ENCODE measurements around the gene CUL9.

CUL9 gene

GRCh38 chr6:43226192-43226851 lies 44.3 kb downstream of the CUL9 start:
- no peak for TF ChIP-seq CTCF (IDR thresholded peaks at IDR 0.05)

GRCh38 chr6:43228951-43229802 lies 47.2 kb downstream of the CUL9 start, which contains the start of gene DNPH1:
TSS of gene DNPH1 (minus strand) at chr6:43229481. CDS start at chr6:43229456, 25 bp downstream.
- TF ChIP-seq CTCF (IDR thresholded peaks at IDR 0.05) = peak; percentile 84

GRCh38 chr6:43229803-43230620 lies 48.0 kb downstream of the CUL9 start:
- no peak for TF ChIP-seq CTCF (IDR thresholded peaks at IDR 0.05)

GRCh38 chr6:43231053-43231452 lies 49.1 kb downstream of the CUL9 start:
- no peak for TF ChIP-seq CTCF (IDR thresholded peaks at IDR 0.05)

GRCh38 chr6:43231735-43232450 lies 49.9 kb downstream of the CUL9 start:
- TF ChIP-seq CTCF (IDR thresholded peaks at IDR 0.05) = no peak

- TF ChIP-seq CTCF (IDR thresholded peaks at IDR 0.05) = no peak
Observed at GRCh38 chr6:43235841-43236240, 53.8 kb downstream of the CUL9 start.

GRCh38 chr6:43239054-43239453 lies 57.1 kb downstream of the CUL9 start:
- no peak for TF ChIP-seq CTCF (IDR thresholded peaks at IDR 0.05)
